CD4-positive, alpha-beta T cell treated with Interleukin-6 at 100 ng/mL for 8 hours (primary cell): ENCODE data around the gene LSM11.

Experiments
- DNase-seq: peaks from one replicate; pipeline ENCODE4 v3.0.0-alpha.2; 2020; ENCODE audit warnings: mixed read lengths, low spot score

Gene LSM11

GRCh38 chr5:157734436-157734835, 9.1 kb upstream of the LSM11 start:
- DNase-seq: no peak

DNA sequence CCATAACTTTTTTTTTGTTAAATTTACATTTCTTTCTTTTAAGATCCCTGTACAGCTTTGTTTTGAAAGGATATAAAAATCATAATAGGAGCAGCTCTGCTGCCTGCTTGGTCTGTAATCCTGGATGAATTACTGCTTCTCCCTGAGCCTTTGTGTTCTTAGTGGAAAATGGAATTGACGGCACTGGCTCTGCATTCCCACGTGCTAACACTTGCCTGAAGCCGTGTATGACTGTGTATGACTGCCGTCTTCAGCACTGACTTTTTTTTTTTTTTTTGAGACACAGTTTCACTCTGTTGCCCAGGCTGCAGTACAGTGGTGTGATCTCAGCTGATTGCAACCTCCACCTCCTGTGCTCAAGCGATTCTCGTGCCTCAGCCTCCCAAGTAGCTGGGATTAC, 7.5 kb upstream of the LSM11 start:
- DNase-seq: no peak

DNA sequence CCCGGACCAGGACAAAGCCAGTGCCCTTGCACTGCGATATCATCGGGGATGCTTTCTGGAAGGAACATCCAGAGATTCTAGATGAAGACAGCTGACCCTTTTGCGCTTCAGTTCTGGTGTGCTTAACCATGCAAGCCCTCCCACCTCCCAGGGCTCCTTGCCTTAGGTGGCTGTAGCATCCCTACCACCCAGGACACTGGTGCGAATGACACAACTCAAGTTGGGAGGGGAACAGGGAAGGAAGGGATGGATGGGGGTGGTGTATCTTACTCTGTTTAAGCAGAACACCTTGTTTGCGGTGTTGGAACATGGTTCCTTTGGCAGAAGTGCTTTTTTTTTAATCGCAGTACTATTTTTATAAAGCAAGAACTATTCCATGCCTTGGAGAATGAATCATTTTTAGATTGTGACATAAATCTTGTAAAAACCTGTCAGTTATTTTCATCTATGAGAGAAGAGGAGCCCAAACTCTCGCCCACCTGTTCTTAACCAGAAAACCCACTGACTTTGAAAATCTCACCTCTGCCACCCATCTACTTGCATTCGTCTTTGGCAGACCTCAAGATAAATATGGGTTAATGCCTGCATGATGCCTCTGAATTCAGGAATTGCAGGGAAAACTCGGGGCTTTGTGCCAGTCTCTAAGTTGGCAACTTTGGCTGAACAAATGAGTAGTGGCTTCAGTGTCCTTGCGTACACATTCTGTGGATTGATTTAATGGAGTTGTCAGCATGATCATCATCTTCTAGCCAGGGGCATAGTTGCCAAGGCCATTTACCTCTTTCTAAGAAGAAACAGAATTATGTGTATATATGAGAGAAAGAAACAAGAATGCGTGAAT, 3.9 kb upstream of the LSM11 start:
- DNase-seq: no peak

- peak; percentile 42 for DNase-seq
These were observed 3.3 kb upstream of the LSM11 start for GRCh38 chr5:157740229-157740610.

- no peak for DNase-seq
These were observed 2.4 kb upstream of the LSM11 start for GRCh38 chr5:157741131-157741530.

GRCh38 chr5:157744051-157745011, 819 bp downstream of the LSM11 start:
- no peak for DNase-seq

DNA sequence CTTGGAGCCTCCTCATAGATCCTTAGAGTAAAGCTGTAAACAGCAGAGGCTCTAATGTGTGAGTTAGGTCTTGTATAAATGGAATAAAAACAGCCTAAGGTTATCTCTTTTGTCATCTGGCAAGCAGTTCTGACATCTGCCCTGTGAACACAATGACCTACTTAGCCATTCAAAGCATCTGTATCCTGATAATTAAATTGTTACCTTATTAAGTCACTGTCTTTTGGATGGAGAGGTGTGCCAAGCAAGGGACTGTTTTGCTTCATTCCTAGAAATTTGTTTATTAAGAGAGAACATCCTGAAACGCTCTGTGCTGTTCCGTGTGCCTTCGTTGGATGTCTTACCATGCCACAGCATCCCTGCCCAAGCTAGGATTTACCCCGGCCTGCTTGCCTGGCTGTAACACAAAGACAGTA, 1.5 kb downstream of the LSM11 start:
- no peak for DNase-seq

- DNase-seq: no peak
These were observed 3.7 kb downstream of the LSM11 start for GRCh38 chr5:157747173-157747740.

DNA sequence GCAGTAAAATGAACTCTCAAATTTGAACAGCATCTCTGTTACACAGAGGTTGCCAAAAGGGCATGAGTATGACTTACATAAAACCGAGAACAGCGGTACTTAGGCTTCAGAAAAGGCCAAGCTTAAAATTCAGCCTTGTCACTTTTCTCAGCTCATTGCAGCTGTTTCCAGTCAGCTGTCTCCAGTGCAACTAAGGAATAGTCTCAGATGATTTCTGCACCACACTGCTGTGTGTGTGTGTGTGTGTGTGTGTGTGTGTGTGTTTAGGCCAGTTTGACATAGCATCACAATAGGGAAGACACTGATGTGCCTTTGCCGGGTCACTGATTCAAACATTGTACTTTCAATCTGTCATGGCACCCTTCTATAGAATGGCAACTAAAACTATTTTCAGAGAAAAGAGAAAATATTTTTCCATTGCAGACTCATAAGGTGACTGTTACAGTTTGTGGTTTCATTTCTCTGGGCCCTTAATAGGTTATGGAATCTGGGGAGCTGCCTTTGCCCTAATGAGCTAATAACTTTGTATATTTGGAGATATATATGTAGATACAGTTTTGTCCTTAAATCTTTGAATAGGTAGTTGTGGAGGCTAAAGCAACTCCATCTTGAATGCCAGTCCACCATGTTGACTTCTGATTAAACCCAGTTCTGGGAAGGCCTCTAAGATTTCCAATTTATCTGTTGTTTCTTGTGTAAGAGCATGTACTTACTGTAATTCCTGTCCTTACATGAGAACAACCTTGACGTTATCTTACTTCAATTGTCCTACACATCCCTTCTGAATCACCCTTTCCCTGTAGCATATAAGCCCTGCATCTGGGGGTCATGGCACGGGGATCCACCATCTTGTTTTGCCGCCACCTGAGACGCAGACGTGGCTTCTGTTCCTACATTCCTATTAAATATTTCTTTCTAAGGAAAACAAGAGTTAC, 4.5 kb downstream of the LSM11 start:
- no peak for DNase-seq

GRCh38 chr5:157748760-157749461, 5.4 kb downstream of the LSM11 start:
- DNase-seq: no peak

DNA sequence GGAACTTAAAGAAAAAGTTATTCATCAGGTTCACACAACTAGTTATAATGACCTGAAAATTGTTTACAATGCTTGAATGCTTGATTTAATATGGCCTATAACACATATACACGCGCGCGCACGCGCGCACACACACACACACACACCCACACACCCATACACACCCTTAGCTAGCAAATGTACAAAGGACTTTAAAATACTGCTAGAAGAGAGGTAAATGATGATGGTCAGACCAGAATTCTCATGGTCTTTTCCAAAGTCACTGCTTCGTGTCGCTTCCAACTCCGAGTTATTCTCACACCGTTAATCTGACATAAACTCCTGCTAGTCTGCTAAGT, 5.9 kb downstream of the LSM11 start:
- DNase-seq: no peak

GRCh38 chr5:157750320-157750719, 6.8 kb downstream of the LSM11 start:
- no peak for DNase-seq

- no peak for DNase-seq
These were observed 12.6 kb downstream of the LSM11 start for GRCh38 chr5:157756122-157756521.

GRCh38 chr5:157758706-157759105, 15.2 kb downstream of the LSM11 start:
- no peak for DNase-seq

- peak; percentile 53 for DNase-seq
These were observed 18.4 kb downstream of the LSM11 start for GRCh38 chr5:157761690-157762621.

GRCh38 chr5:157764531-157764930, 21.0 kb downstream of the LSM11 start:
- no peak for DNase-seq

GRCh38 chr5:157766442-157766841, 22.9 kb downstream of the LSM11 start:
- DNase-seq: no peak

DNA sequence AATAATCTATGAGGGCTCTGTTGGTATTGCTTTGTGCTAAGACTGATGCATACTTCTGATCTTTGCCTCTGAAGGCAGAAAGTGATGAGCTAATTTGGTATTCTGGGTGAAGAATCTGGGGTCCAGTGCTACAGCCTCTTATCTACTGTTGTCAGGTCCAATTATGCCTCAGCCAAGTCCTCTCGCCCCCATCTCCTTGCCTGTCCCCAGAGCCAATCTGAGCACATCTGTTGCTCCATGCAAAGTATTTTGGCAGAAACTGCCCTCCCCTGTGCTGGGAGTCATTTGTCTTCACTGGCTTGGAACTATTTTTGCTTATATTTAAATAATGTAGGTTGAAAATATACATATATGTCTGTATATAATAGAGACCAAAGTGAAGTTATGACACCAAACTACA, 23.4 kb downstream of the LSM11 start:
- DNase-seq: no peak

- no peak for DNase-seq
These were observed 24.2 kb downstream of the LSM11 start for GRCh38 chr5:157767689-157768088.

- no peak for DNase-seq
These were observed 27.2 kb downstream of the LSM11 start for GRCh38 chr5:157770665-157771064.
